Right atrium auricular region (tissue), 2 donors: Measurements from ENCODE around the gene MYH6. TPM values are rescaled to one million over a fixed set of nuclear protein-coding genes. Genes with fewer than 3 reads are reported as not detected.
A peak's percentile ranks its signal among the peaks of the same experiment; 100 is the strongest.
"Not testable (repeated sequence)": the region's sequence is repeated elsewhere in the genome, so short reads cannot be mapped to it uniquely, and the experiment has no call there.

Source experiments
- DNase-seq: peaks from one replicate; pipeline ENCODE4 v3.0.0-alpha.2; 2019; ENCODE audit warnings: low spot score
- H3K27ac ChIP-seq, 2 donors: fragments of 200-600 bp; sonication (generic); 1 replicate in 1 of 2; 2 replicates in 1 of 2; pipeline ENCODE4 v1.5.1; 2016 to 2019
- H3K27me3 ChIP-seq, 2 donors: fragments of 200-600 bp; sonication (generic); one replicate each; pipeline versions ENCODE4 v1.5.1 to v1.6.0; 2017 to 2019
- H3K36me3 ChIP-seq: fragments of 200-600 bp; sonication (generic); one replicate; pipeline ENCODE4 v1.5.1; 2016
- H3K4me1 ChIP-seq, 2 donors: fragments of 200-600 bp; sonication (generic); one replicate each; pipeline versions ENCODE4 v1.5.1 to v1.6.0; 2017 to 2019
- H3K4me3 ChIP-seq, 2 donors: fragments of 200-600 bp; sonication (generic); 1 replicate in 1 of 2; 2 replicates in 1 of 2; pipeline ENCODE4 v1.5.1; 2017 to 2019; ENCODE audit warnings: mild to moderate bottlenecking in 1 of 2, moderate library complexity in 1 of 2
- H3K9me3 ChIP-seq, 2 donors: fragments of 200-600 bp; sonication (generic); one replicate each; pipeline ENCODE4 v1.5.1; 2019
- total RNA-seq, 2 donors: library from RNA; depleted of rRNA; stranded (reverse); fragments of >200 nt; gene quantifications; one replicate each; pipeline ENCODE4 v1.1.0, GENCODE V29; 2016
- TF ChIP-seq, protein P1 (sequence below), 2 donors: fragments of 200-600 bp; sonication (generic); IDR thresholded peaks; one replicate each; pipeline ENCODE4 v1.5.1; 2019; ENCODE audit warnings: antibody characterized with exemption in 2 of 2

Gene MYH6
- total RNA-seq, 2 donors from 2014 or later: 8,253 to 13,240 TPM

- TF ChIP-seq, protein P1, sequence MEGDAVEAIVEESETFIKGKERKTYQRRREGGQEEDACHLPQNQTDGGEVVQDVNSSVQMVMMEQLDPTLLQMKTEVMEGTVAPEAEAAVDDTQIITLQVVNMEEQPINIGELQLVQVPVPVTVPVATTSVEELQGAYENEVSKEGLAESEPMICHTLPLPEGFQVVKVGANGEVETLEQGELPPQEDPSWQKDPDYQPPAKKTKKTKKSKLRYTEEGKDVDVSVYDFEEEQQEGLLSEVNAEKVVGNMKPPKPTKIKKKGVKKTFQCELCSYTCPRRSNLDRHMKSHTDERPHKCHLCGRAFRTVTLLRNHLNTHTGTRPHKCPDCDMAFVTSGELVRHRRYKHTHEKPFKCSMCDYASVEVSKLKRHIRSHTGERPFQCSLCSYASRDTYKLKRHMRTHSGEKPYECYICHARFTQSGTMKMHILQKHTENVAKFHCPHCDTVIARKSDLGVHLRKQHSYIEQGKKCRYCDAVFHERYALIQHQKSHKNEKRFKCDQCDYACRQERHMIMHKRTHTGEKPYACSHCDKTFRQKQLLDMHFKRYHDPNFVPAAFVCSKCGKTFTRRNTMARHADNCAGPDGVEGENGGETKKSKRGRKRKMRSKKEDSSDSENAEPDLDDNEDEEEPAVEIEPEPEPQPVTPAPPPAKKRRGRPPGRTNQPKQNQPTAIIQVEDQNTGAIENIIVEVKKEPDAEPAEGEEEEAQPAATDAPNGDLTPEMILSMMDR (IDR thresholded peaks at IDR 0.05): no peak
- no peaks in the 10 kb centered on the region for H3K27me3 ChIP-seq
- peak overlapping the region; percentile 32 to 67 for H3K27ac ChIP-seq
- H3K4me1 ChIP-seq: no peaks in the 10 kb centered on the region
- H3K36me3 ChIP-seq: peaks cover 98% of the 10 kb centered on the region
- DNase-seq: no peak
- H3K9me3 ChIP-seq: no peaks in the 10 kb centered on the region
- H3K4me3 ChIP-seq: peak overlapping the region; percentile 3 to 82
Measured at GRCh38 chr14:23396781-23397407, 11.2 kb downstream of the MYH6 start.

GRCh38 chr14:23396126-23396525, 11.9 kb downstream of the MYH6 start:
- Histone ChIP-seq H3K36me3 (peaks cover 98% of the 10 kb centered on the region), H3K4me1 (no peaks in the 10 kb centered on the region), H3K4me3 (peak overlapping the region; percentile 3 to 82), H3K27me3 (no peaks in the 10 kb centered on the region), H3K9me3 (no peaks in the 10 kb centered on the region), H3K27ac (peak overlapping the region; percentile 32 to 67)
- TF ChIP-seq, protein P1 (IDR thresholded peaks at IDR 0.05): no peak
- DNase-seq: no peak

- no peaks in the 10 kb centered on the region for H3K9me3 ChIP-seq
- TF ChIP-seq, protein P1 (IDR thresholded peaks at IDR 0.05): no peak
- H3K27me3 ChIP-seq: no peaks in the 10 kb centered on the region
- no peaks in the 10 kb centered on the region for H3K4me1 ChIP-seq
- no peak for DNase-seq
- H3K36me3 ChIP-seq: peaks cover 96% of the 10 kb centered on the region
- peak overlapping the region; percentile 33 to 70 for H3K27ac ChIP-seq
- H3K4me3 ChIP-seq: peak overlapping the region in 1 of 2 donors; percentile 0
Measured at GRCh38 chr14:23392613-23393012, 15.5 kb downstream of the MYH6 start.

- H3K9me3 ChIP-seq, H3K4me1 ChIP-seq, H3K4me3 ChIP-seq, H3K27me3 ChIP-seq, DNase-seq: not testable (repeated sequence)
- Histone ChIP-seq H3K27ac (peak overlapping the region in 1 of 2 donors; percentile 32), H3K36me3 (peaks cover 96% of the 10 kb centered on the region)
Measured at GRCh38 chr14:23389871-23390270, 18.2 kb downstream of the MYH6 start.

- Histone ChIP-seq H3K27me3 (no peaks in the 10 kb centered on the region), H3K36me3 (peaks cover 96% of the 10 kb centered on the region), H3K27ac (peak overlapping the region in 1 of 2 donors; percentile 32), H3K4me1 (no peaks in the 10 kb centered on the region), H3K9me3 (no peaks in the 10 kb centered on the region), H3K4me3 (no peak overlapping the region)
- no peak for DNase-seq
- TF ChIP-seq, protein P1 (IDR thresholded peaks at IDR 0.05): no peak
Measured at GRCh38 chr14:23389396-23389795, 18.7 kb downstream of the MYH6 start.

DNA sequence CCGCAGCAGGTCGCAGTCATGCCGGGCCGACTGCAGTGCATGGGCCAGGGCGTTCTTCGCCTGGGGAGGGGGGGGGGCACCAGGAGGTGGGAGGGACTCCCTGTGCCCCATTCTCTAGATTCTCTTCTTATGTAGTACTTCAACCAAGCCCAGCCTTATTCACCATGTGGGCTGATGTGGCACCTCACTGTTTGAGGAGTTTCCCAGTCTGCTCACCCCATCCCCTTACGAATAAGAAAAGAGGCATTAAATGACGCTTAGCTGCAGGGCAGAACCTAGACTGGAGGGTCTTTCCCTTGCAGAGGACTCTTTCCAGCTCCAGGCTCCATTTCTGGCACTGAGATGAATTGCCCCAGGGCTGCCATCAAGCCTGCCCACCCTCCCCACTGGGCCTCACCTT, 19.1 kb downstream of the MYH6 start:
- H3K4me3 ChIP-seq: no peak overlapping the region
- DNase-seq: no peak
- H3K9me3 ChIP-seq: no peaks in the 10 kb centered on the region
- no peaks in the 10 kb centered on the region for H3K4me1 ChIP-seq
- H3K36me3 ChIP-seq: peaks cover 96% of the 10 kb centered on the region
- H3K27ac ChIP-seq: peak overlapping the region in 1 of 2 donors; percentile 32
- TF ChIP-seq, protein P1 (IDR thresholded peaks at IDR 0.05): no peak
- no peaks in the 10 kb centered on the region for H3K27me3 ChIP-seq
